Uterus (tissue), 4 donors: Measurements from ENCODE around the gene STAB1. TPM values are rescaled to one million over a fixed set of nuclear protein-coding genes. Genes with fewer than 3 reads are reported as not detected.

Experiments used
- DNase-seq, 2 donors: peaks; one replicate each; pipeline ENCODE4 v3.0.0-alpha.2; 2019 to 2020
- H3K27ac ChIP-seq, 2 donors: fragments of 200-600 bp; sonication (generic); 1 replicate in 1 of 2; 2 replicates in 1 of 2; pipeline ENCODE4 v1.5.1; 2016 to 2018
- H3K27me3 ChIP-seq, 2 donors: fragments of 200-600 bp; sonication (generic); one replicate each; pipeline ENCODE4 v1.5.1; 2018 to 2019; ENCODE audit warnings: control low read depth in 1 of 2
- H3K36me3 ChIP-seq, 2 donors: fragments of 200-600 bp; sonication (generic); one replicate each; pipeline ENCODE4 v1.5.1; 2019; ENCODE audit warnings: control low read depth in 1 of 2
- H3K4me1 ChIP-seq, 2 donors: fragments of 200-600 bp; sonication (generic); one replicate each; pipeline ENCODE4 v1.5.1; 2018 to 2019; ENCODE audit warnings: control low read depth in 1 of 2
- H3K4me3 ChIP-seq, 2 donors: fragments of 200-600 bp; sonication (generic); 1 replicate in 1 of 2; 2 replicates in 1 of 2; pipeline ENCODE4 v1.5.1; 2018 to 2019; ENCODE audit warnings: mild to moderate bottlenecking in 1 of 2
- H3K9me3 ChIP-seq, 2 donors: fragments of 200-600 bp; sonication (generic); one replicate each; pipeline ENCODE4 v1.5.1; 2019; ENCODE audit warnings: control low read depth in 1 of 2
- CTCF ChIP-seq, 4 experiments: fragments of 200-600 bp in 2 of 4; fragments of 450-650 bp in 2 of 4; sonication (generic) in 2 of 4; IDR thresholded peaks; one replicate each; pipeline ENCODE4 v1.5.1; 2016 to 2019; ENCODE audit warnings: antibody characterized with exemption in 4 of 4, mild to moderate bottlenecking in 2 of 4, moderate library complexity in 1 of 4
- POLR2A ChIP-seq, 2 donors: fragments of 450-650 bp; IDR thresholded peaks; one replicate each; pipeline ENCODE4 v1.6.1; 2016; ENCODE audit warnings: antibody characterized with exemption in 2 of 2, mild to moderate bottlenecking in 1 of 2, moderate library complexity in 1 of 2
- intact Hi-C: fragments of 100-400 bp; cut with DNase I; formaldehyde crosslinking; loops from one replicate; pipeline ENCODE4 v1.15.1; 2023; ENCODE audit warnings: low total_unique reads
- total RNA-seq, 4 donors: library from RNA; depleted of rRNA in 3 of 4; stranded (reverse); fragments of >200 nt in 3 of 4; gene quantifications; one replicate each; pipeline versions ENCODE4 v1.1.0 to v1.2.4, GENCODE V29; 2014 to 2023
- donor health status: DM: yes; HTN: yes; CAD: no.

STAB1 gene
- total RNA-seq, 4 donors from 2014 or later, result 55.3 to 216 (median 78.2) TPM

GRCh38 chr3:52501046-52501445 lies 5.9 kb downstream of the STAB1 start:
- Histone ChIP-seq H3K36me3 (no peaks in the 10 kb centered on the region), H3K4me3 (no peak overlapping the region), H3K4me1 (no peaks in the 10 kb centered on the region), H3K27ac (no peak overlapping the region), H3K27me3 (no peaks in the 10 kb centered on the region), H3K9me3 (no peaks in the 10 kb centered on the region)
- intact Hi-C loops, result no loop called here
- no peak for DNase-seq
- no peak for TF ChIP-seq POLR2A (IDR thresholded peaks at IDR 0.05)
- TF ChIP-seq CTCF (IDR thresholded peaks at IDR 0.05), result no peak

- no peaks in the 10 kb centered on the region for H3K4me1 ChIP-seq
- TF ChIP-seq POLR2A (IDR thresholded peaks at IDR 0.05) (no peak), CTCF (IDR thresholded peaks at IDR 0.05) (no peak)
- no peaks in the 10 kb centered on the region for H3K27me3 ChIP-seq
- H3K36me3 ChIP-seq, result no peaks in the 10 kb centered on the region
- intact Hi-C loops, result no loop called here
- no peak overlapping the region for H3K4me3 ChIP-seq
- no peak for DNase-seq
- H3K9me3 ChIP-seq, result no peaks in the 10 kb centered on the region
- no peak overlapping the region for H3K27ac ChIP-seq
Observed at GRCh38 chr3:52502001-52502400, 6.9 kb downstream of the STAB1 start.

- Histone ChIP-seq H3K27ac (no peak overlapping the region), H3K4me3 (no peak overlapping the region), H3K4me1 (no peaks in the 10 kb centered on the region), H3K27me3 (no peaks in the 10 kb centered on the region), H3K9me3 (no peaks in the 10 kb centered on the region), H3K36me3 (no peaks in the 10 kb centered on the region)
- TF ChIP-seq CTCF (IDR thresholded peaks at IDR 0.05), result no peak
- TF ChIP-seq POLR2A (IDR thresholded peaks at IDR 0.05), result no peak
- intact Hi-C loops, result no loop called here
- DNase-seq, result no peak
Observed at GRCh38 chr3:52502808-52503350, 7.7 kb downstream of the STAB1 start.

- no peaks in the 10 kb centered on the region for H3K9me3 ChIP-seq
- no peaks in the 10 kb centered on the region for H3K4me1 ChIP-seq
- intact Hi-C loops, result no loop called here
- H3K36me3 ChIP-seq, result no peaks in the 10 kb centered on the region
- DNase-seq, result no peak
- TF ChIP-seq POLR2A (IDR thresholded peaks at IDR 0.05) (no peak), CTCF (IDR thresholded peaks at IDR 0.05) (no peak)
- no peak overlapping the region for H3K4me3 ChIP-seq
- H3K27ac ChIP-seq, result no peak overlapping the region
- H3K27me3 ChIP-seq, result no peaks in the 10 kb centered on the region
Observed at GRCh38 chr3:52503788-52504424, 8.8 kb downstream of the STAB1 start.

- intact Hi-C loops, result no loop called here
- no peaks in the 10 kb centered on the region for H3K27me3 ChIP-seq
- H3K9me3 ChIP-seq, result no peaks in the 10 kb centered on the region
- no peaks in the 10 kb centered on the region for H3K4me1 ChIP-seq
- TF ChIP-seq CTCF (IDR thresholded peaks at IDR 0.05), result no peak
- no peak for DNase-seq
- no peaks in the 10 kb centered on the region for H3K36me3 ChIP-seq
- no peak overlapping the region for H3K4me3 ChIP-seq
- no peak overlapping the region for H3K27ac ChIP-seq
Observed at GRCh38 chr3:52504977-52505376, 9.8 kb downstream of the STAB1 start.
